Mesendoderm (in vitro differentiated cells): Measurements from ENCODE around the gene SRPX.
A peak's percentile ranks its signal among the peaks of the same experiment; 100 is the strongest.

ENCODE experiments used
- DNase-seq: peaks from one replicate; pipeline ENCODE4 v3.0.0; 2013
- H2AK5ac ChIP-seq: 2 replicates; pipeline ENCODE4 v1.6.1; 2013; ENCODE audit warnings: low read length, inconsistent platforms
- H2BK120ac ChIP-seq: 2 replicates; pipeline ENCODE4 v1.6.1; 2013; ENCODE audit warnings: low read depth, mild to moderate bottlenecking, low read length, moderate library complexity, mixed read lengths
- H2BK15ac ChIP-seq: replicated peaks from 2 replicates; pipeline ENCODE4 v1.6.1; 2013; ENCODE audit warnings: low read depth, mild to moderate bottlenecking, moderate library complexity
- H2BK5ac ChIP-seq: 2 replicates; pipeline ENCODE4 v1.6.1; 2013; ENCODE audit warnings: low read length, inconsistent platforms
- H3K18ac ChIP-seq: 2 replicates; pipeline ENCODE4 v1.6.1; 2013; ENCODE audit warnings: mild to moderate bottlenecking, low read length, mixed read lengths
- H3K23ac ChIP-seq: one replicate; pipeline ENCODE4 v1.6.1; 2013; ENCODE audit warnings: low read length
- H3K27ac ChIP-seq: 2 replicates; pipeline ENCODE4 v1.5.1; 2013; ENCODE audit warnings: low read depth, mild to moderate bottlenecking, inconsistent platforms, low read length, moderate library complexity
- H3K27me3 ChIP-seq: 2 replicates; pipeline ENCODE4 v1.6.1; 2013; ENCODE audit warnings: low read length, control low read depth, mild to moderate bottlenecking, inconsistent platforms; ENCODE audit not compliant: insufficient read depth, poor library complexity
- H3K36me3 ChIP-seq: 2 replicates; pipeline ENCODE4 v1.6.1; 2013; ENCODE audit warnings: low read length, inconsistent platforms; ENCODE audit not compliant: control insufficient read depth, insufficient read depth
- H3K4ac ChIP-seq: one replicate; pipeline ENCODE4 v1.6.1; 2013; ENCODE audit warnings: low read depth, mild to moderate bottlenecking, low read length, moderate library complexity
- H3K4me1 ChIP-seq: 2 replicates; pipeline ENCODE4 v1.6.1; 2013; ENCODE audit warnings: low read depth, low read length, inconsistent platforms; ENCODE audit not compliant: control insufficient read depth
- H3K4me2 ChIP-seq: 2 replicates; pipeline ENCODE4 v1.6.1; 2013; ENCODE audit warnings: low read length
- H3K4me3 ChIP-seq: 2 replicates; pipeline ENCODE4 v1.5.1; 2013; ENCODE audit warnings: mild to moderate bottlenecking, low read length
- H3K56ac ChIP-seq: one replicate; pipeline ENCODE4 v1.6.1; 2013; ENCODE audit warnings: low read length
- H3K79me1 ChIP-seq: 2 replicates; pipeline ENCODE4 v1.6.1; 2013; ENCODE audit warnings: low read length, inconsistent platforms
- H3K79me2 ChIP-seq: 2 replicates; pipeline ENCODE4 v1.6.1; 2013; ENCODE audit warnings: mild to moderate bottlenecking, low read length; ENCODE audit not compliant: control insufficient read depth, insufficient read depth
- H3K9ac ChIP-seq: 2 replicates; pipeline ENCODE4 v1.6.1; 2013; ENCODE audit warnings: low read length, inconsistent platforms
- H4K5ac ChIP-seq: one replicate; pipeline ENCODE4 v1.6.1; 2013; ENCODE audit warnings: low read length
- H4K8ac ChIP-seq: one replicate; pipeline ENCODE4 v1.6.1; 2013; ENCODE audit warnings: low read depth, mild to moderate bottlenecking, control low read depth, low read length, moderate library complexity
- WGBS: extraction: QIAGEN DNeasy Blood & Tissue Kit; methylation state at CpG from one replicate; pipeline ENCODE4 v1.1.7; 2013; ENCODE audit warnings: low lambda C conversion rate, missing lambda C conversion rate; ENCODE audit not compliant: insufficient coverage; ENCODE audit errors: extremely low coverage; 5-methylcytosine and 5-hydroxymethylcytosine counted together

SRPX gene

GRCh38 chrX:38249965-38250364 lies 29.3 kb upstream of the SRPX start:
- Histone ChIP-seq H3K27ac (no peak overlapping the region), H3K4ac (no peak overlapping the region), H2BK15ac (no peak overlapping the region), H3K27me3 (no peaks in the 10 kb centered on the region), H4K5ac (no peak overlapping the region), H2BK5ac (no peak overlapping the region), H3K36me3 (no peaks in the 10 kb centered on the region), H3K4me1 (no peaks in the 10 kb centered on the region), H2AK5ac (no peak overlapping the region), H3K9ac (no peak overlapping the region), H2BK120ac (no peak overlapping the region), H3K4me2 (no peak overlapping the region), H4K8ac (no peak overlapping the region), H3K23ac (no peak overlapping the region), H3K56ac (no peak overlapping the region), H3K18ac (no peak overlapping the region), H3K79me2 (no peaks in the 10 kb centered on the region), H3K4me3 (no peak overlapping the region), H3K79me1 (no peaks in the 10 kb centered on the region)
- DNase-seq: no peak
- WGBS: no CpG with 5 or more reads among the region's 2 CpGs

GRCh38 chrX:38247051-38247450 lies 26.4 kb upstream of the SRPX start:
- no peak overlapping the region for H4K5ac ChIP-seq
- no peak overlapping the region for H3K4ac ChIP-seq
- no peaks in the 10 kb centered on the region for H3K79me1 ChIP-seq
- H3K79me2 ChIP-seq: no peaks in the 10 kb centered on the region
- no peak overlapping the region for H2BK15ac ChIP-seq
- H3K9ac ChIP-seq: no peak overlapping the region
- no peak overlapping the region for H3K4me3 ChIP-seq
- H3K27me3 ChIP-seq: no peaks in the 10 kb centered on the region
- H3K4me2 ChIP-seq: no peak overlapping the region
- no peak for DNase-seq
- H2AK5ac ChIP-seq: no peak overlapping the region
- no peak overlapping the region for H3K27ac ChIP-seq
- no peaks in the 10 kb centered on the region for H3K36me3 ChIP-seq
- no peak overlapping the region for H3K18ac ChIP-seq
- WGBS: no CpG with 5 or more reads among the region's 2 CpGs
- no peak overlapping the region for H3K23ac ChIP-seq
- H3K4me1 ChIP-seq: no peaks in the 10 kb centered on the region
- no peak overlapping the region for H3K56ac ChIP-seq
- no peak overlapping the region for H2BK5ac ChIP-seq
- no peak overlapping the region for H2BK120ac ChIP-seq
- H4K8ac ChIP-seq: no peak overlapping the region

GRCh38 chrX:38240541-38240940 lies 19.9 kb upstream of the SRPX start:
- H3K56ac ChIP-seq: no peak overlapping the region
- no peak overlapping the region for H3K4me3 ChIP-seq
- H3K36me3 ChIP-seq: no peaks in the 10 kb centered on the region
- no peak overlapping the region for H4K5ac ChIP-seq
- no peak overlapping the region for H3K4me2 ChIP-seq
- H2BK5ac ChIP-seq: no peak overlapping the region
- no CpG with 5 or more reads among the region's 2 CpGs for WGBS
- no peak for DNase-seq
- H3K27me3 ChIP-seq: no peaks in the 10 kb centered on the region
- H2BK120ac ChIP-seq: no peak overlapping the region
- no peak overlapping the region for H3K23ac ChIP-seq
- H3K79me2 ChIP-seq: no peaks in the 10 kb centered on the region
- no peak overlapping the region for H3K27ac ChIP-seq
- H2AK5ac ChIP-seq: no peak overlapping the region
- H3K4ac ChIP-seq: no peak overlapping the region
- H4K8ac ChIP-seq: no peak overlapping the region
- H3K79me1 ChIP-seq: no peaks in the 10 kb centered on the region
- H3K18ac ChIP-seq: no peak overlapping the region
- H3K9ac ChIP-seq: no peak overlapping the region
- no peaks in the 10 kb centered on the region for H3K4me1 ChIP-seq
- no peak overlapping the region for H2BK15ac ChIP-seq

GRCh38 chrX:38236901-38237615 lies 16.4 kb upstream of the SRPX start:
- no peak overlapping the region for H3K27ac ChIP-seq
- no peak overlapping the region for H3K18ac ChIP-seq
- no peak overlapping the region for H3K56ac ChIP-seq
- H3K23ac ChIP-seq: no peak overlapping the region
- no peak overlapping the region for H4K5ac ChIP-seq
- H3K4me1 ChIP-seq: no peaks in the 10 kb centered on the region
- H3K9ac ChIP-seq: no peak overlapping the region
- no peaks in the 10 kb centered on the region for H3K36me3 ChIP-seq
- H3K79me2 ChIP-seq: no peaks in the 10 kb centered on the region
- no peak overlapping the region for H4K8ac ChIP-seq
- no peaks in the 10 kb centered on the region for H3K79me1 ChIP-seq
- H3K4ac ChIP-seq: no peak overlapping the region
- WGBS: no CpG with 5 or more reads among the region's 6 CpGs
- no peak overlapping the region for H2BK15ac ChIP-seq
- H2BK5ac ChIP-seq: no peak overlapping the region
- H2AK5ac ChIP-seq: no peak overlapping the region
- no peak overlapping the region for H3K4me3 ChIP-seq
- H3K4me2 ChIP-seq: no peak overlapping the region
- DNase-seq: no peak
- no peaks in the 10 kb centered on the region for H3K27me3 ChIP-seq
- no peak overlapping the region for H2BK120ac ChIP-seq

- H2AK5ac ChIP-seq: no peak overlapping the region
- no peak overlapping the region for H4K8ac ChIP-seq
- no peak overlapping the region for H3K4ac ChIP-seq
- H3K18ac ChIP-seq: no peak overlapping the region
- no peaks in the 10 kb centered on the region for H3K36me3 ChIP-seq
- peak; percentile 76 for DNase-seq
- H3K4me2 ChIP-seq: no peak overlapping the region
- H3K4me3 ChIP-seq: no peak overlapping the region
- H3K56ac ChIP-seq: no peak overlapping the region
- H2BK15ac ChIP-seq: no peak overlapping the region
- no peaks in the 10 kb centered on the region for H3K79me2 ChIP-seq
- H4K5ac ChIP-seq: no peak overlapping the region
- no peaks in the 10 kb centered on the region for H3K79me1 ChIP-seq
- H3K27me3 ChIP-seq: no peaks in the 10 kb centered on the region
- H3K4me1 ChIP-seq: no peaks in the 10 kb centered on the region
- no peak overlapping the region for H2BK5ac ChIP-seq
- H3K23ac ChIP-seq: no peak overlapping the region
- WGBS: no CpG with 5 or more reads among the region's 3 CpGs
- H3K9ac ChIP-seq: no peak overlapping the region
- no peak overlapping the region for H3K27ac ChIP-seq
- H2BK120ac ChIP-seq: no peak overlapping the region
These were observed 13.4 kb upstream of the SRPX start for GRCh38 chrX:38233891-38234667.
